AG09319 (cell line): ENCODE data around the gene SENP2.
"Not testable (repeated sequence)": the region's sequence is repeated elsewhere in the genome, so short reads cannot be mapped to it uniquely, and the experiment has no call there.

ENCODE experiments used
- DNase-seq: peaks from one replicate; pipeline ENCODE4 v3.0.0-alpha.2; 2010; ENCODE audit warnings: low read depth; ENCODE audit errors: extremely low read depth
- CTCF ChIP-seq: IDR thresholded peaks from 2 replicates; pipeline ENCODE4 v1.5.1; 2011; ENCODE audit warnings: low read depth, mild to moderate bottlenecking, inconsistent platforms, low read length, moderate library complexity

Gene SENP2

GRCh38 chr3:185572183-185572582, 13.9 kb upstream of the SENP2 start:
- no peak for DNase-seq
- no peak for TF ChIP-seq CTCF

- TF ChIP-seq CTCF = peak; percentile 44
- DNase-seq = not testable (repeated sequence)
Observed at GRCh38 chr3:185575108-185575869, 10.8 kb upstream of the SENP2 start.

DNA sequence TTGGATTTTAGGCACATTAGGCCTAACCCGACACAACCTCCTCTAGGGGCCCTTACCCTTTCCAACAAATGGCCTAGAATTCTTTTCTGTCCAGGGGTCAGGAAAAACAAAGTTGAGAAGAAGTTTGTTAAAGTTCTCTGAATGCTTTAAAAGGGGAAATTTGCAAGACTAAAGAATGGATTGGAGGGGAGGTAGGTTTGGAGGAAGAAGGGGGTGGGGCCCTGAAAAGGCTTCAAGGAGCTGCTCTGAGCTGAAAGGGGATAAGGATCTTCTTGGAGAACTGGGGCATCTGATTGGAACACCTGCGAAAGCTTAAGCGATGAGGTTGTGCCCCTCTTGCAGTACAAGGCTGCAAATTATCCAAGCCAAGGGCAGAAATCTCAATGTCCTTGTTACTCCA, 3.9 kb upstream of the SENP2 start:
- no peak for TF ChIP-seq CTCF
- DNase-seq = no peak

- no peak for DNase-seq
- no peak for TF ChIP-seq CTCF
Observed at GRCh38 chr3:185582871-185583270, 3.2 kb upstream of the SENP2 start.

- DNase-seq = no peak
- TF ChIP-seq CTCF = no peak
Observed at GRCh38 chr3:185583925-185584324, 2.2 kb upstream of the SENP2 start.

GRCh38 chr3:185584686-185585085, 1.4 kb upstream of the SENP2 start:
- DNase-seq = no peak
- TF ChIP-seq CTCF = no peak

DNA sequence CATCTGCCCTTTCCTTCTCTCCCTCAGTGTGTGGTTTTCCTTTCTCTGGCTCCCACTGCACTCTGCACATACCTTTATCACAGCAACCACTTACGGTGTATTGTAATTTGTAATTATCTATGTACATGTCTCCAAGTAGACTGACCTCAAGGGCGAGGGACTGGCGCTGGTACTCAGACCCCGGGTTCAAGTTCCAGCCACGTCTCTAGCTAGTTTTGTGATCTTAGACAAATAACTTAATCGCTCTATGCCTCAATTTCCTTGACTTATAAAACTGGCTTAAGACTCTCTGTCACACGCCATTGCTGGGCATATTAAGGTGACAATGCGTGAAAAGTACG, 607 bp upstream of the SENP2 start:
- DNase-seq = no peak
- TF ChIP-seq CTCF = no peak
